HG03139 (cell line): ENCODE results near the gene TMTC1.

Experiments
- ATAC-seq: cut with Tn5 transposase; IDR thresholded peaks from one replicate; pipeline ENCODE4 v1.9.1; 2021; ENCODE audit not compliant: unreplicated experiment

The TMTC1 gene

DNA sequence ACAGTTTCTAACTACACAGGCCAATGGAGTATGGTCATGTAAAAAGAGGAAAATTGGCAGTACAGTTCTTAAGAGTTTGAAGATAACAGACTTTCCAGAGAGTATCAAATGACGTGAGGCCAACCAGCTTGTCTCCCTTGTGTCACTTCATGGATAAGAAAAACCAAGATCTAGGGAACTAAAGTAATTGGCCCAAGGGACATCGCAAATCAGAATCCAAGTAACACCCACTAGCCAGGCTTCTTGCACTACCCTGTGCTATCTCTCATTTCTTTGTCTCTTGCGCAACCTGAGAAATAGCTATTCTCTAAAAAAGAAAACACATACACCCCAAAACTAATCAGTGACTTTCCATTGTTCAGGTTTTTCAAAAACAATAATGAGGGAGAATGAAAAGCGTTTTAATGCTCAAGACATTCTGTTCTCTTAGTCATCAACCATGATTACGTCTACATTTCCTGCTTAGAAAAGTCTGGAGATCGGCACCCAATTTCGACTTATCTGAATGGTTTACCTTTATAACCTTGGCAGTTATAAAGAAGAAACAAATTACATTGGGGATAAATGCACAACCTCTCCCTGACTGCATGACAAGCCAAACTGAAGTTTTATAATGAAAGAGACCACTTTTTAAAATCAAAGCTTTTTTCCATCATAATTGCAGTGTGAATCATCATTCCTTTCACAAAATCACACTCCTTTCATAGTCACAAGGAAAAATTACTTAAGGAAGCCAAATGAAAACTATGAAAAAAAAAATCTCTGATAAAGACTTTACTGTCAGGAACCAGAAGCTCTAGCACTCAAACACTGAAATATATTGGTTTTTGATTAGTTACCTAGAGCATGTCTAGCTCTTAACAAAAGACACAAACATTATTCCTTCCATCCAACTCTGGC, 42.1 kb downstream of the TMTC1 start:
- ATAC-seq: no peak

DNA sequence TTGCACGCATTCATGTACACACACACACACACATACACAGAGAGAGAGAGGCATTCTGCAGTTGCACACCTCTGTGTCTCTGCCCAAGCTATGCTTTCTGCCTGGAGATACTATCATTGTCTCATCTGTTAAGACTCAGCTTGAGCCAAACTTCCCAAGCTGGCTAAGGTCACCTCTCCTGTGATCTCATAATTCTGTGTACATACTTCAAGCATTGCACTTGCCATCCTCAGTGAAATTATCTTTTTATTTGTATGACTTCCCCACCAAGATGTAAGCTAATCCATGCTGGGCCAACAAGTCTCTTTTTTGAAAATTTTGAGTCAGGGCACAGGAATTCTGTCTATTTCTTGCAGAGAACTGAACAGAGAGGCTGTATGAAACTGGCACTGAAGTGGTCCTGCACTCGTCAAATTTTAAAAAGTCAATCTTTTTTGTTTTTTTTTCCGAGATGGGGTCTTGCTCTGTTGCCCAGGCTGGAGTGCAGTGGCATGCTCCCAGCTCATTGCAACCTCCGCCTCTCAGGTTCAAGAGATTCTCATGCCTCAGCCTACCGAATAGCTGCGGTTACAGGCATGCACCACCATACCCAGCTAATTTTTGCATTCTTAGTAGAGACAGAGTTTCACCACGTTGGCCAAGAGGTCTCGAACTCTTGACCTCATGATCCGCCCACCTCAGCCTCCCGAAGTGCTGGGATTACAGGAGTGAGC, 44.3 kb downstream of the TMTC1 start:
- ATAC-seq: no peak

DNA sequence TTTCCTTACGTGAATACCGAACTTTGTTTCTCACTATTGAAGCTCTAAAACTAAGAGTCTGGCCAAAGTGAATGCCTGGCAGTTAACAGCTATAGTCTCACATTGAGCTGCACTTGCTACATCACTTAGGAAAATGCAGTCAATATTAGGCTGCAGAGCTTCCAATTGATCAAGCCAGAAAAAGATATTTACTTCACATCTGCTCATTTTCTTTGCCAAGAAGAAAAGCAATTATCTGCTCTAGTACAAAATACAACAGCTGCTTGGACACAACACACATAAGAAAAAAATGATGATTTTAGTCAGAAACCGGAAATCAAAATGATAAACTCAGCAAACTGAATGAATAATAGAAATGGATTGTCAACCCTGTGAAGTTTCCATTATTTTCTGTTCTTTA, 45.4 kb downstream of the TMTC1 start:
- ATAC-seq: no peak

DNA sequence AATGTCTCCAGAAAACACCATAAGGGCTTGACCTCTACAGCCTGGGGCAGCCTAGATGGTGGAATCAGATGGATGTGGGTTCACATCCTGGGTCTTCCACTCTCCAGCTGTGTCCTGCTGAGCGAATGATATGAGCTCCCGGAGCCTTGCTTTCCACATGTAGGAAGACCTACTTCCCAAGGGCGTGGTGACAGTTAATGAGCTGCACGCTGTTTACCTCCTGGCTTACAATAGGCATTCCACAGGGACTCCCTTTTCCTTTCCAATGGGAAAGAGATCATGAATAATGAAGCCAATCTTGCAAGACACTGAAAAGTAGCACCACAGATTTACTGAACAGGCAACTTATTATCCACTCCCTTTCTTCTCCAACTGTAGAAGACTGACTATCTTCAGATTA, 46.1 kb downstream of the TMTC1 start:
- ATAC-seq: no peak

DNA sequence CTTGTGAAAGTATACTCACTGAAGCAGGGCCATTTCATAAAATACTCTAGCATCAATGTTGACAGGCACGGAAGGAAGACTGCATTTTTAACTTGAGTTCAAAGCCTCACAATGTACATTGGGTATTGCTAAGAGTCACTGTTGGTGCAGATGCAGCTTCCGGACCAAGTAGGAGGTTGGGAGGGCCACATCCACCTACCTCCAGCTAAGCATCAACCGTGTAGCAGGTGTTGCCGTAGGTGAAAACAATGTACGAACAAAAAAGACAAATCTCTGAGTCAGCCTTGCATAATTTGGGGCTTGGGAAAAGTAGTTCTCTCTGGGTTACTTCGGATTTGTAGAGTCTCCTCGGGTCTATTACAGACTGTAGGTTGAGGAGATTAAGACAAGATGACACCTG, 48.1 kb downstream of the TMTC1 start:
- no peak for ATAC-seq

DNA sequence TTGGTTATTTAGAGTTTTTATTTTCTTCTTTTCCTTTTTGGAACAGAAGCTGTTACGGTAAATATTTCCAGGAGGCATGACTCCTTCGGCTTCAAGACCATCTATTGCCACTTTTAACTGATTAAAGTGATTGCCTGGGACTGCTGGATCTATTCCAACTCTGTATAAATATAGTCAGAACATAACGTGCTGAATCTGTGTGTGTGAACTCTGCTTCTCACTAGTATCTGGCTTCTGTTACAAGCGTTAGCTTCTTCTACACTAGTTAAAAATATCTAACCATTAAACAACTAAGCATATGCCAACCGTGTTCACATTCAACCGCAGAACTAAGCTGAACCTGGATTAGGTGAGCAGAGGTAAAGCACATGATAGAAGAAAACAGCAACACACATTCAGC, 49.0 kb downstream of the TMTC1 start:
- no peak for ATAC-seq

DNA sequence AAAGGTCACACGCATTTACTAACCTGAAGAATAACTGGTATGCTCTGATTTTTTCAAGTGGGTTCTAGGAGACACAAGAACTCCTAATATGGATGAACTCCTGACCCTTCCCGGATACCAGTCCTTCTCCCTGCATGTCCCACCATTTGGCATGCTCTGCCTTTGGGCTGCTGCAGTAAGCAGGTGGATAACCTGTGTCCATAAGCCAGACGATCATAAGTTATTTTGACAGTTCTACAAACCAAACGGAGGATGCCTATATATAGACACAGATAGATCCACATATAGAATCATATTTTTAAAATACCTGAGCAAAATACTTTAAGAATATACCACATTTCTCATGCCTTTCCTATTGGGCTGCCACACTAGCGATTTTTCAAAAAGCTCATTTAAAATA, 49.4 kb downstream of the TMTC1 start:
- no peak for ATAC-seq

DNA sequence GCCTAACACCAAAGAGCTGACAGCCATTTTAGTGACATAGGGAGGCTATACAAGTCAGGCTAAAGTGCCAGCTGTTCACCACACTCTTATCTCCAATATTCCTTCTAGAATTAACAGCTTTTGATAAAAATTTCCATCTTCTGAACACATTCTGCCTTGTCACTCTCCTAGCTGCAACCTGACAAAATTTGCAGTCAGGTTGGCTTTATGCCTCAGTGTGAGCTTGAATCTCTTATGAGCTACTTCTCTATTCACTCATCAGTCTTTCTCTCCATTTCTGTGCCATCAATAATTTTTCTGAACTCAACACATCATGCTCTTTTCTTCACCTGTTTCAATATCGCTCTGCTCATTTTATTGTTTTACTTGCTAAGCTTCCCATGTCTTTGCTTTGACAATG, 50.2 kb downstream of the TMTC1 start:
- no peak for ATAC-seq

DNA sequence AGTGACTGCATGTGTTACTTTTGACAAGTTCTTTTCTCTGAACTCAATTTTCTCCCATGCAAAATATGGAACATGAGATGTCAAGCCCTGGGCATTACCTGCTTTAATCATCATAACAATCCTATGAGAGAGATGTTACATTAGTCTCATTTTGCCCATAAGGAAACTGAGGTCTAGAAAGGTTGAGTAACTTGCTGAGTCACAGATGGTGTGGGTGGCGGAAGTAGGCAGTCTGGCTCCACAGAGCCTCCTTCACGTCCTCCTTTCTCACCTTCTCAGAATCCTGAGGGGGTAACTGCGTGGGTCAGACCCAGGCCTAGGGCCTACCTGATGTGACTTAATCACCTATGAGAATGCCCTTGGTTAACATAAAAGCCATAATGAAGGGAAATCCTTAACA, 50.7 kb downstream of the TMTC1 start:
- ATAC-seq: no peak

DNA sequence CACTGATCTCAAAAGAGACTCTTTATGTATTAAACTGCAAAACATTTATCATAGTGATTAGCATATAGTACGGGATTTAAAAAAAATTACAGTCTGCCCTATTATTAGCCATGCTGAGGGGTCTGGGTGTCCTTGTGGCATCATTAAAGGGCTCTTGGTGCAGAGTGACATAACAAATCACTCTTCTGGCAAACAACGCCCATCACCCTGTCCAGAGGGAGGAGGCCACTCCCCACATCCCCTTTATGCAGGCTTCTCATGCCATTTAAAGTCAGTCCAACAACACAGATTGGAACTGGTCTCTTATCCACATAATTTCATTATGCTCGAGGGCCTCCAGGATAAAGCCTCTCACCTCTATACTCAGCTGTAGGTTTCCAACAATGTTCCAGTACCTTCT, 51.1 kb downstream of the TMTC1 start:
- no peak for ATAC-seq

DNA sequence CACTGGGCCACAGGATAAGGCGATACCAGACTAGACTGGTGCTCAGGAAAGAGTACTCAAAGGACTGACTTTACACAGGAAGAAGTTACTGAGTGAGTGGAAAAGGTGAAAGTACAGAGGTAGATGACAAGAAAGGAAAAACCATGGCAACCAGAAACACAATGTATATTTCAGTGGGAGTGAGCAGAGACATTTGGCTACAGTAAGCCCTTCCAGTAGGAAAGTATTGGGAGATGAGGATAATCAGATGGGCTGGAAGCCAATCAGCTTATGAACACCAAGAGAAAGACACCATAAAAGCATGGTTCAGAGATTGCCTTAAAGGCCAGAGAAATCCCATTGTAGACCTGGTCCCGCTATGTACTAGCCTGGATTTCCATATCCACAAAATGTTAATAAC, 51.6 kb downstream of the TMTC1 start:
- ATAC-seq: no peak

DNA sequence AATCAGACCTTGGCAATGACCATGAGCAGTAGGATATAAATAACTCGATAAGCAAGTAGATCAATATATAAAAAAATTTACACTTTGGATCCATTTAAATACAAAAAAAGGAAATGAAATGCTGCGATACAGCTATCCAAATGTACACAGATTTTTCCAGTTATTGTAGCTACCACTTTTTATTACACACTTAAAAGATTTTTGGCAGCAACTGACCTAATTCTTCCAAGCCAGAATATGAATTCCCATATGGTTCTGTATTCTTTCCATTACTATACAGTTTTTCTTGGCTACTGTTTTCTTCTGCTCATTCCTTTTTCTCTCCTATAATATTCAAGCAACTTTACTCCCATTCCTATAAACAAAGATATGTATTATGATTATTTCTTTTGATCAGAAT, 52.2 kb downstream of the TMTC1 start:
- no peak for ATAC-seq

DNA sequence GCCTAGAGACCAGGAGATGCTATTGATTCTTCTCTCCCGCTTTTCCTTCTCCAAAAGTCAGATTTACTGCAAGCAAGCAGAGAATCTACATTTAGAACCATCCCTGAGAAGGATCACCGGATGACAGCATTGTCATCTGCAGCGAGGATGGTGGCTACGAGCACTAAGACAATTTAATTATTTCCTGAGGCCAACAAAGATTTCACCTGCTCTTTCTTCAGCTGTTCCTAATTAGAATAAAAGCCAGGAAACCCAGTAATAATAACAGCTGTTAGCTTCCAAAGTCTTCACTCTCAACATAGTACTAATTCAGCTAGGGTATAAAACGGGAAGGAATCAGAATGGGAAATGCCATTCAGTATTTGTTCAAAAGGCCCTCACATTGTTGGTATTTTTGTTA, 53.3 kb downstream of the TMTC1 start:
- ATAC-seq: no peak

DNA sequence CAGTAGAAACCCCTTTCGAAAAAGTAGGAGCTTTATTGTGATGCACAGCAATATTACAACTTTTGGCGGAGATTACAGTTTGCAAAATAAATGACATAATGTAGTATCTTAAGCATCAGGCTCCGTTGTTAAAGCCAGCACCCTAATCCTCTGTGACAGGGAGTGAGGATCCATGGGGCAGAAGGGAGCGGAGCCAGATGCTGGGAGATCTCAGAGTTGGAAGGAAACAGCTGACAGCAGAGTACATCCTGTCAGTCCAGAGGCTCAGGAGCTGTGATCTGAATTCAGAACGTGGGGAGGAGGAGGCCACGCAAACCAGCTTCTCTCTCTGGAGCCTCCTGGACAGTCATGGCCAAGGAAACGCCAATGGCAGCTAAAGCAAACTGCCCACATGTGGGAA, 55.7 kb downstream of the TMTC1 start:
- no peak for ATAC-seq

DNA sequence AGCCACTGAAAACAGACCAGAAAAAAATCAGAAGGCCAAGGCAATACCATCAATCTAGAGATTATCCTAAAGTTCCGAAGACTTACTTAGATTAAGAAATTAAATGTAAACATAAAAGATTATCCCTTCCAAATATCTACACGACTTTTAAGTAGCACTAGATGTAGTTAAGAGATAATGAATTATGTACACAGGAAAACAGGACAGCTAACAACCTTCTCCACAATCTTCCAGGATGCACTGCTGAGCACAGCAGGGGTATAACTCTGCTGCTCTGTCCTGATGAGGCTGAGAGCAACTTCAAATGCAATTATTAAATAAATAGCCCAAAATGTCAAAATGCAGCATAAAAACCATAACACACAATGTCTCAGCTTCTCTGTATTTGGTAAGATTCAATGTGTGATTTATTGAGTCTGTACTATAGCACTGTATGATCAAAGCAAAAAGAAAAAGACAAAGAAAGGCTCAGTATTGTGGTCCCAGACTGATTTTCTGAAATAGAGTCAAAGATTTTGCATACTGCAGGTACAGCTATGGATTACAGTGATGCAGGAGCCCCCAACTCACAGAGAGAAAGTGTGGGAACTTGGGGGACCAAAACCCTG, 56.9 kb downstream of the TMTC1 start:
- no peak for ATAC-seq

DNA sequence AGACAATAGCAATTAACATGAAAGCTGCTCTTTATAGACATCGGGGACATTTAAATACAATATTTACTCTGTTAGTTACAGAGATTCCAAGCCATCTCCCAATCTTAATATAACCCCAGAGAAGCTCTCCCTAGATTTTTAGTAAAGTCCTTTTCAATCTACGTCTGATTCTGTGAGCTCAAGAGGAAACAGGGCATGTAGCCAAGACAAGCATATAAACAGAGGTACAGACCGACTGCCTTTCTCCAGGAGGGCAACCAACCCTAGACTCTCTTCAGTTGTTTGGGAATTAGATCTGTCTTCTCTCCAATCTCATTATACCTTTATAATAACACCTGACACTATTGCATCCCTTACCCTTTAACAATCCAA, 57.4 kb downstream of the TMTC1 start:
- no peak for ATAC-seq

DNA sequence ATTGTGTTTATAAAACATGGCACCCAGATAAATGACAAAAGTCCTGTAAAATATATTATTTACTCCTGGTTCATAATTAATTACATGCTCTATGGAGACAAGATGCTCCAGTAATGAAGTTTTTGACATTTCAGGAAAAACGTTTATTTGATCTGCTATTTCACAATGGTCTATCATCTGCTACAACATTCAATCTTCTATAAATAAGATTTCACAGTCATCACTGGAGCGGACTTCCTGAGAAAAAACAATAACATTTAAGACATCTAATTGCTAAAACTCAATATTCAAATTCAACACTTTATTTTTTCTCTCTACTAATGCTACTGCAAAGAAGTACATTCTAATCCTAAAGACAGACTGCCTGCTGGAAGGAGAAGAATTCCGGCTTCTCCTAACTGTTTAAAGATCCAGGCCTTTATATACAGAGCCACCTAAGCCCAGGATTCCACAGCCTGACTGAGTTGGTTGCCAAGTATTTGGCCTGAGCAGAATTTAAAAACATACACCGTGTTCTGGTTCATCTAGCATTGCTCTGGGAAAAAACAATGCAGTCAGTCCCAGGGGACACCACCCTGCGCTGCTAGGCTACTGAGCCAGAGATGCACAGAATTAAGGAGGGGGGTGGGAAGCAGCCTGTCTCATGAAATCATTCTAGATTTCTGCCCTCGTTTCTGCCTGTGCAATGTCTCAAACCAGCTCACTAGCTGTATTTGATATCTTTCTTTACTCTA, 58.0 kb downstream of the TMTC1 start:
- no peak for ATAC-seq

DNA sequence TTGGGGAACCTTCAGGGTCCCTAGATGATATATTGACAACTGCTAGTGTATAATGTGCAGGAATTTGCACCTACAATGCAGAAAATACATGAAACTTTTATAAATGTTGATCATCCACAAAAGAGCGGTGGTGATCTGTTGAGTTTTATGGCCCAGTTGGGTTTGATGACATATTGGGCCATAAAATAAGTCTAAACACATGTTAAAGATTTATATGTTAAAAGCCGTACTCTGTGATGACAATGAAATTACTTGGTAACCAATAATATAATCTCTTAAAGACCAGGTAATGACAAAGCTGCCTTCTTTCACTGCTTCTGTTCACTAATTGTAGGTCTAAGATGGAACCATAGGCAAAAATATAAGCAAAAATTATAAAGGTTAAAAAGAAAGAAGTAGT, 61.6 kb downstream of the TMTC1 start:
- no peak for ATAC-seq

DNA sequence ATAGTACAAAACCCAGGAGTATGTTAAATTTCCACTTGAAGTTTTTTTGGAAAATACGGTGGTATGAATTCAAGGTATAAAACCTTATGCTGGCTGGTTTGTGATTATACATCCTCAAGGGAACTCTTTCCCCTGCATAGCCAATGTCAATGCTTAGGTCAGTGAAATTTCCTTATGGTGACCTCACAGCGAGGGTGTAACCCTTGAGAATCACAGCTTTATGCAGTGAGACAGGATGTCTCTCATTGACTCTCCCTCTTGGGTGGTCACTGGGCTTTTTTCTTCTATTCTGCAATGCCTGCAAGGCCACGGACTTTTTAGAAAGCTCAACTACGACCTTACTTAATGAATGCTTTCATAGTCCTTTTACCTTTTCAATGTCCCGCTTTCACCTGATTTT, 64.4 kb downstream of the TMTC1 start:
- ATAC-seq: no peak

DNA sequence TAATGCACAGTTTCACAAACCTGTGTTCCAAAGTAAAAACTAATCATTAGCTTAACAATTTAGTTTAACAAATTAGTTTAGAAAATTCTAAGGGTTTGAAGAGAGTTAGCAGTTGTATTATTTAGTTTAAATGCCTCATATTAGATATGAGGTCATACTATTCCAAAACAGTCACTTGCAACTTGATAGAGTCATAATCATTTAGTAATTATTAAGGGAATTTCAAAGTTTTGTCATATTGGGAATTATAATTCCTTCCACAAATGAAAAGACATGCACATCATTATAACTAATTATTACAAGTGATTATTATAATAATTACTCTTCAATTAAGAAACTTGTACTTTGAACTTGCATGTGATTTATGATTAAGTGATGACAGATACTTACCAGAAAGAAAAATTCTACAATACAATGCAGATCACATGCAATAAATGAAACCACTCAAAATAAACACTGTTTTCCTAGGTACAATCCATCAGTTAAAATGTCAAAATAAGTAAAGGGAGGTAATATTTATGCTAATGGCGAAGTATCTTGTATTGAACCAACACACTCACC, 66.1 kb downstream of the TMTC1 start:
- no peak for ATAC-seq

DNA sequence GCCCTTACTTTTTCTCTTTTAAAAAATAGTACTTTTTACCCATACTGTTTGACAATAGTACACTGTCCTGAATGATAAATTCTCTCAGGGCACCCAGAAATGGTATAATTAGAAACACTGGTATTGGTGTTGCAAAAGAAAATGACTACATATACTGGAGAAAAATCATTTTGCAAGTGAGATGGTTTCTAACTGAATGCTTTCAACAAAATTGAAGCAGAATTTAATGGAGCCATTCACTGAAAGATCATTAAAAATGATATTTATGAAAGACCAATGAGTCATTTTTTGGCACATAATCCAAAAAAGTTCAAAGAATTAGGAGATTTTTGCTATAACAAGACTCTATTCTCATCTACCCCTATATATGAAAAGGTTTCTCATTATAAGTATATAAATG, 68.8 kb downstream of the TMTC1 start:
- no peak for ATAC-seq
